ENCODE data around the gene GALNT15.

DNA sequence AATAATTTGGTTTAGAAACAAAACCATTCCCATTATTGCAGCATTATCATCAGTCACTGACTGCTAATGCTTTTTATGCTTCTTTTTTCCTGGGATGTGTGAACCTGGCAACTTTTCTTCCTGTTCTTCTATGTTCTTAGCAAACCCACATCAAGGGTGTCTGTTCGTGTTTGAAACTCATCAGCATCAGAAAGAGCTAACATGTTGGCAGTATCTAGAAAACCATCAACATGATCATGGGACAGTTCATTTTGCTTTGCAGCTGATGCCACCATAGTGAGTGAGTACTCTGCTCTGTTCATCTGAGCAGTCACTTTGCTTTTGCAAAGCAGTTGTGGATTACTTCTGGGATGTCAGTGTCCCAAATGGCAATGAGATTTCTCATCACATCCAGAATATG is 84.4 kb downstream of the GALNT15 start:
- TF ChIP-seq, protein P1, sequence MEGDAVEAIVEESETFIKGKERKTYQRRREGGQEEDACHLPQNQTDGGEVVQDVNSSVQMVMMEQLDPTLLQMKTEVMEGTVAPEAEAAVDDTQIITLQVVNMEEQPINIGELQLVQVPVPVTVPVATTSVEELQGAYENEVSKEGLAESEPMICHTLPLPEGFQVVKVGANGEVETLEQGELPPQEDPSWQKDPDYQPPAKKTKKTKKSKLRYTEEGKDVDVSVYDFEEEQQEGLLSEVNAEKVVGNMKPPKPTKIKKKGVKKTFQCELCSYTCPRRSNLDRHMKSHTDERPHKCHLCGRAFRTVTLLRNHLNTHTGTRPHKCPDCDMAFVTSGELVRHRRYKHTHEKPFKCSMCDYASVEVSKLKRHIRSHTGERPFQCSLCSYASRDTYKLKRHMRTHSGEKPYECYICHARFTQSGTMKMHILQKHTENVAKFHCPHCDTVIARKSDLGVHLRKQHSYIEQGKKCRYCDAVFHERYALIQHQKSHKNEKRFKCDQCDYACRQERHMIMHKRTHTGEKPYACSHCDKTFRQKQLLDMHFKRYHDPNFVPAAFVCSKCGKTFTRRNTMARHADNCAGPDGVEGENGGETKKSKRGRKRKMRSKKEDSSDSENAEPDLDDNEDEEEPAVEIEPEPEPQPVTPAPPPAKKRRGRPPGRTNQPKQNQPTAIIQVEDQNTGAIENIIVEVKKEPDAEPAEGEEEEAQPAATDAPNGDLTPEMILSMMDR (IDR thresholded peaks at IDR 0.05), result no peak
- TF ChIP-seq ZFX (IDR thresholded peaks at IDR 0.05; ENCODE audit: borderline replicate concordance), result no peak

Measured in 22Rv1 (cell line).